ENCODE measurements around the gene PEX14.

PEX14 gene

DNA sequence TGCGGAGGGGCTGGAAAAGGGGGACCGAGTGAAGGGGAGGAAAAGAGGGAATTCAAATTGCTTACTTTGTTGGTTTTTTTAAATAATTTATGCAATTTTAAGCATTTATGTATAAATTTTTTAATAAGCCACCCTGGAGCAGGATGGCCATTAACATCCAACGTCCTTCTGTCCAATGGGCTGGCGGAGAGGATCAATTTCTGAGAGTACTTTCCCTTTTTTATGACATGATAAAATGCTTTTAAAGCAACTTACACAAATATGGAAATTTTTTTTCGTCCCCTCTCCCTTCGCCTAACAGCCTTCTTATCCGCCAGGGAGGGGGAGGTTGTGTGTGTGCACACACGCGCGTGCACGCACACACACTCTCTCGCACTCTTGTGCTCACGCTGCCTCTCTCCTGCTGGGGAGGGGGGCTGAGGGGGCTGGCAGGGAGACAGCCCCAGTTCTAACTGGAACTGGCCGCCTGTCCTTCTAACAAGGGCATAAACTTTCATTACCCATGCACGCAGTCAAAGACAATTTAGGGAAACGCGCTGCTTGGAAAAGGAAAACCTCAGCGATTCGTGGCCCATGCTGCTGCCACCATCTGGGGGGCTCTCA, 198.5 kb downstream of the PEX14 start:
- DNase-seq (ENCODE audit: low read depth in 1 of 2, low spot score in 1 of 2) = no peak
- no peak overlapping the region for H3K27ac ChIP-seq (replicated peaks)

DNA sequence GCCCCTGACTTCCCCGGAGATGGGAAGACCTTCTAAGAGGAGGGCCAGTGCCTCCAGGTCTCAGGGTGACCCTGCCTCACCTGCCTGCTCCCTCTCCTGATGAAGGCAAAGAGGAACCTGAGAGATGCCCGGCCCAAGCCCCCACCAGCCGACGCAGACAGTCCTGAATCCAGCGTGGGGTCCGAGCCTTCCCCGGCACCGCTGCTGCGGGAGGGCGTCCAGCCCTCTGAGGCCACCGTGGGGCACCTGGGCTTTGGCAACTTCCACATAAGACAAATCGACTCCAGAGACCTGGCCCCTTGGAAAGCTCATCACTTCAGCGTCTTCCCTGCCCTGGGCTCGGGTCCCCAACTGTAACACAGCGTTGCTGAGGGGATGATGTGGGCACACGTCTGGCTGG, 199.5 kb downstream of the PEX14 start:
- Histone ChIP-seq H3K27me3 (ENCODE audit: insufficient read depth, poor library complexity, severe bottlenecking) (no peaks in the 10 kb centered on the region), H3K27ac (replicated peaks) (no peak overlapping the region), H3K4me3 (replicated peaks; ENCODE audit: insufficient read depth, low read length) (no peak overlapping the region)
- no peak for DNase-seq (ENCODE audit: low read depth in 1 of 2, low spot score in 1 of 2)
- no peak for TF ChIP-seq SPI1 (IDR thresholded peaks at IDR 0.05; ENCODE audit: borderline replicate concordance, low read depth)
- TF ChIP-seq POLR2AphosphoS5 (IDR thresholded peaks at IDR 0.05; ENCODE audit: low read depth) = no peak
- TF ChIP-seq, protein P1, sequence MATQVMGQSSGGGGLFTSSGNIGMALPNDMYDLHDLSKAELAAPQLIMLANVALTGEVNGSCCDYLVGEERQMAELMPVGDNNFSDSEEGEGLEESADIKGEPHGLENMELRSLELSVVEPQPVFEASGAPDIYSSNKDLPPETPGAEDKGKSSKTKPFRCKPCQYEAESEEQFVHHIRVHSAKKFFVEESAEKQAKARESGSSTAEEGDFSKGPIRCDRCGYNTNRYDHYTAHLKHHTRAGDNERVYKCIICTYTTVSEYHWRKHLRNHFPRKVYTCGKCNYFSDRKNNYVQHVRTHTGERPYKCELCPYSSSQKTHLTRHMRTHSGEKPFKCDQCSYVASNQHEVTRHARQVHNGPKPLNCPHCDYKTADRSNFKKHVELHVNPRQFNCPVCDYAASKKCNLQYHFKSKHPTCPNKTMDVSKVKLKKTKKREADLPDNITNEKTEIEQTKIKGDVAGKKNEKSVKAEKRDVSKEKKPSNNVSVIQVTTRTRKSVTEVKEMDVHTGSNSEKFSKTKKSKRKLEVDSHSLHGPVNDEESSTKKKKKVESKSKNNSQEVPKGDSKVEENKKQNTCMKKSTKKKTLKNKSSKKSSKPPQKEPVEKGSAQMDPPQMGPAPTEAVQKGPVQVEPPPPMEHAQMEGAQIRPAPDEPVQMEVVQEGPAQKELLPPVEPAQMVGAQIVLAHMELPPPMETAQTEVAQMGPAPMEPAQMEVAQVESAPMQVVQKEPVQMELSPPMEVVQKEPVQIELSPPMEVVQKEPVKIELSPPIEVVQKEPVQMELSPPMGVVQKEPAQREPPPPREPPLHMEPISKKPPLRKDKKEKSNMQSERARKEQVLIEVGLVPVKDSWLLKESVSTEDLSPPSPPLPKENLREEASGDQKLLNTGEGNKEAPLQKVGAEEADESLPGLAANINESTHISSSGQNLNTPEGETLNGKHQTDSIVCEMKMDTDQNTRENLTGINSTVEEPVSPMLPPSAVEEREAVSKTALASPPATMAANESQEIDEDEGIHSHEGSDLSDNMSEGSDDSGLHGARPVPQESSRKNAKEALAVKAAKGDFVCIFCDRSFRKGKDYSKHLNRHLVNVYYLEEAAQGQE (IDR thresholded peaks at IDR 0.05; ENCODE audit: insufficient replicate concordance, low read depth) = no peak
- TF ChIP-seq, protein P2, sequence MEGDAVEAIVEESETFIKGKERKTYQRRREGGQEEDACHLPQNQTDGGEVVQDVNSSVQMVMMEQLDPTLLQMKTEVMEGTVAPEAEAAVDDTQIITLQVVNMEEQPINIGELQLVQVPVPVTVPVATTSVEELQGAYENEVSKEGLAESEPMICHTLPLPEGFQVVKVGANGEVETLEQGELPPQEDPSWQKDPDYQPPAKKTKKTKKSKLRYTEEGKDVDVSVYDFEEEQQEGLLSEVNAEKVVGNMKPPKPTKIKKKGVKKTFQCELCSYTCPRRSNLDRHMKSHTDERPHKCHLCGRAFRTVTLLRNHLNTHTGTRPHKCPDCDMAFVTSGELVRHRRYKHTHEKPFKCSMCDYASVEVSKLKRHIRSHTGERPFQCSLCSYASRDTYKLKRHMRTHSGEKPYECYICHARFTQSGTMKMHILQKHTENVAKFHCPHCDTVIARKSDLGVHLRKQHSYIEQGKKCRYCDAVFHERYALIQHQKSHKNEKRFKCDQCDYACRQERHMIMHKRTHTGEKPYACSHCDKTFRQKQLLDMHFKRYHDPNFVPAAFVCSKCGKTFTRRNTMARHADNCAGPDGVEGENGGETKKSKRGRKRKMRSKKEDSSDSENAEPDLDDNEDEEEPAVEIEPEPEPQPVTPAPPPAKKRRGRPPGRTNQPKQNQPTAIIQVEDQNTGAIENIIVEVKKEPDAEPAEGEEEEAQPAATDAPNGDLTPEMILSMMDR (IDR thresholded peaks at IDR 0.05; ENCODE audit: insufficient read depth, low read length) = no peak
- no peak for TF ChIP-seq GABPA (IDR thresholded peaks at IDR 0.05; ENCODE audit: low read depth)

More for the DNA sequence above, 198.5 kb downstream of the PEX14 start:
- Histone ChIP-seq H3K27me3 (ENCODE audit: insufficient read depth, poor library complexity, severe bottlenecking) (no peaks in the 10 kb centered on the region), H3K4me3 (replicated peaks; ENCODE audit: insufficient read depth, low read length) (no peak overlapping the region)
- no peak for TF ChIP-seq POLR2AphosphoS5 (IDR thresholded peaks at IDR 0.05; ENCODE audit: low read depth)
- no peak for TF ChIP-seq SPI1 (IDR thresholded peaks at IDR 0.05; ENCODE audit: borderline replicate concordance, low read depth)
- TF ChIP-seq, protein P1 (IDR thresholded peaks at IDR 0.05; ENCODE audit: insufficient replicate concordance, low read depth) = no peak
- TF ChIP-seq, protein P2 (IDR thresholded peaks at IDR 0.05; ENCODE audit: insufficient read depth, low read length) = no peak

DNA sequence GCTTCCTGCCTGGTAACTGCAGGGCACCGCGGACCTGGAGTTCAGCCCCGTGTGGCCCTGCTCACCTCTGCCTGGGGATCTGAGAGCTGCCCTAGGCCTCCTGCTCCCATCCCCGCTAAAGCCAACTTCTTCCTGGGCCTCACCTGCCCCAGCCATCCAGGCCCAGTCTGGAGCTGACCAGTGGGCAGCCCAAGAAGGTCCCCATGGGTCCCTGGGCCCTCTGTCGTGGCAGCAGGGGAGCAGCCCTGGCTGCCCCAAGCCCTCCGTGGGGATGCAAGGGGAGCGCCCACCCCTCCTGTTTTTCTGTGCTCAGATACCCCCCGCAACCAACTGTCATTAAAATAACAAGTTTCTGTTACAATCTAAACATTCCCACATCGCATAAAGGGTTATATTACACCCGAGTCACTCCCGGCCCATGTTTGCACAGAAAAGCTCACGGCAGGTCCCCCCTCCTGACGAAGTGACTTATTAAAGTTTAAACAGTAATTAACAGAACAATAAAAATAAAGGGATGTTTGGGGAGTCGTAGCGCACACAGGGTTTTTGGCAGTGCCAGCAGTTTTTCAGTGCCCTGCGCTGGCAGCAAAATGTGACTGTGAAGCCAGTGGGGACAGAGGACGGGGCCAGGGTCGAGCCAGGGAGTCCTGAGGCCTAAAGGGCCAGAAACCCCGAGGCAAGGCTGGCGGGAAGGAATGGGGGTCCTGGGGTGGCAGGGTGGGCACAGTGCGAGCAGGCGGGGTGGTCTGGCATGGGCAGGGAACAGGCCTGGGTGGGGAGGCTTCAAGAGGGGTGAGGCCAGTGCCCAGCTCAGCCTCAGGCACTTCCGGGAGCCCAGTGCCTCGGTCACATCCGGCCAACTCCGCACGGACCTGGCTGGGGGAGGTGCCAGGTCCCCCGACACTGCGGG, 200.2 kb downstream of the PEX14 start:
- Histone ChIP-seq H3K27me3 (ENCODE audit: insufficient read depth, poor library complexity, severe bottlenecking) (no peaks in the 10 kb centered on the region), H3K27ac (replicated peaks) (no peak overlapping the region), H3K4me3 (replicated peaks; ENCODE audit: insufficient read depth, low read length) (no peak overlapping the region)
- TF ChIP-seq GABPA (IDR thresholded peaks at IDR 0.05; ENCODE audit: low read depth) (no peak), SPI1 (IDR thresholded peaks at IDR 0.05; ENCODE audit: borderline replicate concordance, low read depth) (no peak), POLR2AphosphoS5 (IDR thresholded peaks at IDR 0.05; ENCODE audit: low read depth) (no peak)
- TF ChIP-seq, protein P2 (IDR thresholded peaks at IDR 0.05; ENCODE audit: insufficient read depth, low read length) = no peak
- TF ChIP-seq, protein P1 (IDR thresholded peaks at IDR 0.05; ENCODE audit: insufficient replicate concordance, low read depth) = no peak
- DNase-seq (ENCODE audit: low read depth in 1 of 2, low spot score in 1 of 2) = no peak

Data from HL-60 (cell line).